ENCODE data around the gene CRYGN.

- TF ChIP-seq CTCF (IDR thresholded peaks at IDR 0.05; ENCODE audit: insufficient read depth, low read length) (no peak), POLR2AphosphoS5 (IDR thresholded peaks at IDR 0.05; ENCODE audit: low read depth) (no peak)
Measured at GRCh38 chr7:151472644-151473380, 32.9 kb upstream of the CRYGN start.

Measured in HL-60 (cell line).